NCI-H748 (cell line): ENCODE results near the gene VPS26C.

ENCODE experiments used
- DNase-seq: peaks from one replicate; lab custom pipeline; 2025; ENCODE audit not compliant: unreplicated experiment; lab: John Stamatoyannopoulos, UW

VPS26C gene

DNA sequence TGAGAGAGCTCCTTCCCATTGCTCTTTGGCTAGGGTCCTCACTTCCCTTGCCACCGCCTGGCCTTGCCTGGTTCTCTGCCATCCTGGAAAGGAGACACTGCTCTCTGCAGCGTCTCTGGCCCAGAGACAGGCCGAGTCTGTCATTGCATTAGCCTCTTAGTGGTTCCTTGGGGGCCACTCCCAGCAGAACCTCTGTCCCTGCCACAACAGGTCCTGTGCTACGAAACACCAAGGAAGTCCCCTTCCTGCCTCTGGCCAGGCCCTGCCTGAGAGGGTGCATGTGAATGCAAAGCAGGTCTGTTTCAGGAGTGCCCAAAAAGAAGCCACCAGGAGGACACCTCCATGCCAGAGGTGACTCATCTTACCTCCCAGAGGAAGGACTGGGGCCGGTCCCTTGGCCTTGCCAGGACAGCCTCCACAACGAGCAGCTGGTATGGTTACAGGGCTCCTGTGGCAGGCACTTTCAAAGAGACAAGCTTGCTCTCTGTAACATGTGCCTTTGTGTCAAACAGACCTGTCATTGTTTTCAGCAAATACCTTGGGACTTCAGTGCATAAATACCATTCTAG is 59.6 kb downstream of the VPS26C start:
- no peak for DNase-seq

GRCh38 chr21:37206496-37206895 is 60.6 kb downstream of the VPS26C start:
- DNase-seq = no peak

GRCh38 chr21:37204580-37204979 is 62.6 kb downstream of the VPS26C start:
- no peak for DNase-seq

DNA sequence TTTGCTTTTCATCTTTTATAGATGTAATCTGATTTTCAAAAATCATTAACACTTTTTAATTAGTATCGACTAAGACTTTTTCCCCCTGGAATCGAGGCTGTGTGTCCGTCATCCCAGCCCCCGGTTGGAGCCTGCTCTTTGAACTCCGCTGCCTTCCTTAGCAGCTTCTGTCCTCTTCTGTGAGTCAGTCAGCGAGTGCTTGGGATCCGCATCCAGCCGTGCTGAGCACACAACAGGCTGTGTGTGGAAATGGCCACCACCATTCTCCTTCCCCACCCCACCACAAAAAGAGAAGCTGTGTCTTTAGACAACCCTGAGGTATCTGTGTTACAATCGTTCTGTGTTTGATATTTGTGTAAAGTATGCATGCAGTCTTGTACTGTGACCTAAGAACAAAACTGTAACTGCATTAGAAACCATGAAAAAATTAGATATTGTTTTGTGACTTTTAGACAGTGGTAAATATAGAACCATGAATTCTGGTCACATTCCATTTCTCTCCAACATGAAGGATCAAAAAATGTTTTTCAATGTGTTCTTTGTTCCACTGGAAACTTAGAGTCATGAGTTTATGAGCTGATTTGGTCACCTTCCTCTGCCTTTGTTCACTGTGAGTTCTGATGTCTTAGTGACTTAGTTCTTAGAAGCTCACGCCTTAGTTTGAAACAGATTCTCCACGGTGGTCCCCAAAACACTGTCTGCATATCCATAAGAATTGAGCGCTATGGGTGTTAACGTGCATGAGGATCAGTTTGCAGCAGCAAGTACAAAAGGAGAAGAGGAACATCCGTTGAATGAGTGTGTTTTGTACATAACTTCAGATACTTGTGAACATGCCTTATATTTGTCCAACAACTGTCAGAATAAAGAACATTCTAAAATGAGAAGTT is 64.7 kb downstream of the VPS26C start:
- no peak for DNase-seq

- no peak for DNase-seq
These were observed 66.3 kb downstream of the VPS26C start for GRCh38 chr21:37200641-37201480.

DNA sequence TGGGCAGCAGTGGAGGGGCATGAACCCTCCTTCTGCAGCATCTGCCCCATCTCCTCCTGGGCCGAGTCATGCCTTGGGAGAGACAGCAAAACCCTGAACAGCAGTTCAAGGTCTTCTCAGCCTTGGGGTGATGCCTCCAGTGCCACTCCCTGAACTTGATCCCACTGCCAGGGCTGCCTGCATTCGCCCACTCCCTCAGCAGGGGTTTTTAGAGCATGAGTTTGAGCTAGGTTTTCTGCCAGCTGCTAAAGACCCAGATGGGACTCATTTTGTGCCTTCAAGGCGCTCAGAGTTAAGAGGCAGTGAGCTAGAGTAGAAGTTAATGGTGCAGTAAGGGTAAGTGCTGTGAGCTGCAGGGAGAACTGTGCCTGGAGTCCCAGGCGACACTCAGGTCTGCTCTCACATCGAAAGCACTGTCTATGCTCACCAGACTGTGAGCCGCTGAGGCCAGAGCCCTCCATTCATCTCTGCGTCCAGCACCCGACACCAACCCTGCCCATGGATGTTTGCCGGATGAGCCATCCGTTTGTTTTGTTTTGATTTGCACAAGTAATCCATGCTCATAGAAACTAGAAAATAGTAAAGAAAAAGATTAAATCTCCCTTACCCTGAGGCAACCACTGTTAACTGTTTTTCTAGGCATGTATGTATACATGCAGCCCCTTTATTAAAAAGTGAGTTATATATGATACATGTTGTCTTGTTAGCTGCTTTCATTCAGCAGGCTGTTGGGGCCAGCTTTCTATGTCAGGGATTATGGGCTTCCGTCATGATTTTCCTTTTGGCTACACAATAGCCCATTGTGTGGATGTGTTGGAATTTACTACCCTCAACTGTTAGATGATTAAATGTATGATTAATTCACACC is 67.8 kb downstream of the VPS26C start:
- no peak for DNase-seq

- DNase-seq = no peak
These were observed 69.4 kb downstream of the VPS26C start for GRCh38 chr21:37197746-37198145.

- peak; percentile 26 for DNase-seq
These were observed 70.3 kb downstream of the VPS26C start for GRCh38 chr21:37196847-37197246.

- no peak for DNase-seq
These were observed 71.5 kb downstream of the VPS26C start for GRCh38 chr21:37195610-37196009.

- DNase-seq = no peak
These were observed 72.1 kb downstream of the VPS26C start for GRCh38 chr21:37195059-37195458.

GRCh38 chr21:37193676-37194075 is 73.5 kb downstream of the VPS26C start:
- no peak for DNase-seq

DNA sequence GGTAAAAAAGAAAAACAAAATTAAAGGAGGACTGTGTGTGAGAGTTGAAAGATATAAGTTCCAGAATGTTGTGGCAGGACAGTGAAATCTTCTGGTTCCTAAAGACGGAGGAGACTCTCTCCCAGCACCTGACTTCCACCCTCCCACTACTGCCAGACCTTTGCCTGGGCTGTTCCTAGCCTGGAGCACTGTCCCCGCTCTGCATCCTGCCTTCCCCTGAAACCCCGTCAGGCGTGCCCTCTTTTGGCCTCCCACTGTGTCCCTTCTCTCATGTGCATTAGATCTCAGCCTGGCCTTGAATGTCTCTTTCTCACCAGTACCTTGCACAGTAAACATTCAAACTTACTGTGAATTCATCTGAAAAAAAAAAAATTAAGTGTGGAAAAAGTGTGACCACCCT is 74.1 kb downstream of the VPS26C start:
- no peak for DNase-seq

DNA sequence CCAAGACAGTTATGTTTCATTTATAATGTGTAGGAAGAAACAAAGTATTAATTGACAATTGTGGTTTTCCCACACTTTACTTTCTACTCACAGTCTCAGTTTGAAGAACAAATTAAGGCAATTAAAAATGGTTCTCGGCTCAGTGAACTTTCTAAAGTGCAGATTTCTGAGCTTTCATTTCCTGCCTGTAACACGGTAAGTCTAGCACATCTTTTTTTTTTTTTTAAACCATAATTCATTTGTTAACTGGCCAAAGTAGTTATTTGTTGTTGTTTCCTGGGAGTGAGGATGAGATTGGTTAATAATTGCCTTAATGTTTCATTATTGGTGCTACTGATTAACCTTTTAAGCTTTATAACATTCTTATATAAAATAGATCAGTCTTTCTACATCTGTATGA is 75.1 kb downstream of the VPS26C start:
- no peak for DNase-seq

- DNase-seq = no peak
These were observed 78.3 kb downstream of the VPS26C start for GRCh38 chr21:37188825-37189224.

GRCh38 chr21:37186983-37187382 is 80.2 kb downstream of the VPS26C start:
- DNase-seq = no peak

- DNase-seq = no peak
These were observed 82.1 kb downstream of the VPS26C start for GRCh38 chr21:37184784-37185593.

- no peak for DNase-seq
These were observed 83.4 kb downstream of the VPS26C start for GRCh38 chr21:37183749-37184148.

DNA sequence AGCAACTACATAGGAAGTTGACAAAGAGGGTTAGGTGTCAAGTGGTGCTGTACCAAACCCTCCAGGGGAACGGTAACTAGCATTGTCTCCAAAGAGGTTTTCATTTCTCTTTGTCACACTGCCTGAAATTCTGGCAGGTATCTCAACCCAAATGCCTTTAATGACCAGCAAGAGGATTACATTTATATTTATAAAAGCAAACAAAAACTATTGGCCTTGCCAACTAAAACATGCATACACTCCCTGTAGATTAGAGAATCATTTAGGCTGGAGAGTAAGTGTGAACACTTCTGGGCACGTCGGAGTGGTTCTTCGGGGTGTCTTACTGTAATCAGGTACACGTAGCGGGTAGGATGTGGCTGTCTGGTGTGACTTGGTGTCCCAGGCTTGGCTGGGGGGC is 84.9 kb downstream of the VPS26C start:
- DNase-seq = no peak

- no peak for DNase-seq
These were observed 86.1 kb downstream of the VPS26C start for GRCh38 chr21:37181059-37181458.

GRCh38 chr21:37176716-37177115 is 90.4 kb downstream of the VPS26C start:
- no peak for DNase-seq
